GM18526 (cell line): Measurements from ENCODE around the gene NOVA2.

ENCODE experiments used
- POLR2A ChIP-seq: IDR thresholded peaks from 3 replicates; pipeline ENCODE4 v1.6.1; 2011; ENCODE audit not compliant: insufficient read length; ENCODE audit errors: extremely low read depth

NOVA2 gene, protein sequence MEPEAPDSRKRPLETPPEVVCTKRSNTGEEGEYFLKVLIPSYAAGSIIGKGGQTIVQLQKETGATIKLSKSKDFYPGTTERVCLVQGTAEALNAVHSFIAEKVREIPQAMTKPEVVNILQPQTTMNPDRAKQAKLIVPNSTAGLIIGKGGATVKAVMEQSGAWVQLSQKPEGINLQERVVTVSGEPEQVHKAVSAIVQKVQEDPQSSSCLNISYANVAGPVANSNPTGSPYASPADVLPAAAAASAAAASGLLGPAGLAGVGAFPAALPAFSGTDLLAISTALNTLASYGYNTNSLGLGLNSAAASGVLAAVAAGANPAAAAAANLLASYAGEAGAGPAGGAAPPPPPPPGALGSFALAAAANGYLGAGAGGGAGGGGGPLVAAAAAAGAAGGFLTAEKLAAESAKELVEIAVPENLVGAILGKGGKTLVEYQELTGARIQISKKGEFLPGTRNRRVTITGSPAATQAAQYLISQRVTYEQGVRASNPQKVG

DNA sequence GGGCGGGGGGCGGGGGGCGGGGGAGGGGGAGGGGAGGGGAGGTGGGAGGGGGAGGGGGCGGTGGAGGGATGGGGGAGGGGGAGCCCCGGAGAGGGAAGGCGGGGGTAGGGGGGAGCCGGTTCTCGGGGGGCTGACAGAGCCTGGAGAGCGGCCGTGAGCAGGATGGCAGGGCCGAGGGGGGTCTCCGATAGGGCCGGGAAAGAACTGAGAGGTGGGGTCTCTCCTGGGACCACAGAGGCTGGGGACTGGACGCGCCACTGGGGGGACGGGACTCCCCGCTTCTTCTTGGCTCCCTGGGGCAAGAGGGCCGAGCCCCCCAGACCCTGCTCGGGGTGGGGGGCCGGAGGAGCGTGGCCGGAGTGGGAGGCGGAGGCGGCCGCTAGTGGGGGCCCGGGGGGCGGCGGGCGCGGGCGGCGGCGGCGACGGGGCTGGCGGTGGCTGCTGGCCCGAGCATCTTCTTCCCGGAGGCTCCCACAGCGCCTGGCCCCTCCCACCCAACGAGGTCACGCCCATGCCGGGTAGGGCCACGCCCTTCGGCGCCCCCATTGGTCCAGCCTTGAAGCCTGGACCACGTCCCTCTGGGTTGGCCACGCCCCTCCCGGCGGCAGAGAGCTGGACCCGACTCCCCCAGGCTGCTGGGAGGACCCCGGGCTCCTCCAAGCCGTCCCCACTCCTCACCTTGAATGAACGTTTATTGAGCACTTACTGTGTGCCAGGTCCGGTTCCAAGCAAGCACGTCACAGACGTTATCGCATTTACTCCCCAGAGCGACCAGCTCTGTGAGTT lies at the start of gene NOVA2:
Gene NOVA2, minus strand, starts transcription at position 313 of the 786 bp plus-strand sequence. CDS start 514 bp downstream, outside the sequence.
- TF ChIP-seq POLR2A = no peak

DNA sequence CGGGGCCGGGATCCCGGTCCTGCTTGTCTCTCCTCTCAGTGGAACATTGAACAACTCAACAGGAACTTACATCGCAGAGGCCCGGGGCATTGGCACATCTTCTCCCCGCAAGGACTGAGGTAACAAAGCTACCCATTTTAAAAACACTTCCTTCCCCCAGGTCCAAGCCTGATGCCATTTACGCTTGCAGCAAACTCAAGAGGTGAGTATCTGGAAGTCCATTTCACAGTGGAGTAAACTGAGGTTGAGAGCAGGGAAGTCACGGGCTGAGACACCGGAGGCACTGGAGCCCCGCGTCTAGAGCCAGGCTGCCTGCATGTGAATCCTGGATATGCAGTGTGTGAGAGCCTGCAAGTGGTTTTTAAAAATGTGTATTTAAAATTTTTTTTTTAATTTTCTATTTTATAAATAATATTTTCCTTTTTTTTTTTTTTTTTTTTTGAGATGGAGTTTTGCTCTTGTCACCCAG lies 49.7 kb upstream of the NOVA2 start:
- TF ChIP-seq POLR2A = no peak

- no peak for TF ChIP-seq POLR2A
Observed at GRCh38 chr19:46022431-46023310, 49.0 kb upstream of the NOVA2 start, which contains the start of gene PGLYRP1. TSS of gene PGLYRP1 (minus strand) at chr19:46023053. CDS start at chr19:46023021, 32 bp downstream.

- TF ChIP-seq POLR2A = no peak
Observed at GRCh38 chr19:46022061-46022430, 48.4 kb upstream of the NOVA2 start.

- TF ChIP-seq POLR2A = no peak
Observed at GRCh38 chr19:46021531-46022041, 47.9 kb upstream of the NOVA2 start.

- no peak for TF ChIP-seq POLR2A
Observed at GRCh38 chr19:46020819-46021125, 47.1 kb upstream of the NOVA2 start.

GRCh38 chr19:46019270-46019669 lies 45.6 kb upstream of the NOVA2 start:
- TF ChIP-seq POLR2A = no peak

- no peak for TF ChIP-seq POLR2A
Observed at GRCh38 chr19:46018729-46019251, 45.1 kb upstream of the NOVA2 start.

- no peak for TF ChIP-seq POLR2A
Observed at GRCh38 chr19:46017874-46018675, 44.4 kb upstream of the NOVA2 start.

- no peak for TF ChIP-seq POLR2A
Observed at GRCh38 chr19:46017095-46017429, 43.4 kb upstream of the NOVA2 start.

GRCh38 chr19:46016426-46017094 lies 42.9 kb upstream of the NOVA2 start:
- no peak for TF ChIP-seq POLR2A

DNA sequence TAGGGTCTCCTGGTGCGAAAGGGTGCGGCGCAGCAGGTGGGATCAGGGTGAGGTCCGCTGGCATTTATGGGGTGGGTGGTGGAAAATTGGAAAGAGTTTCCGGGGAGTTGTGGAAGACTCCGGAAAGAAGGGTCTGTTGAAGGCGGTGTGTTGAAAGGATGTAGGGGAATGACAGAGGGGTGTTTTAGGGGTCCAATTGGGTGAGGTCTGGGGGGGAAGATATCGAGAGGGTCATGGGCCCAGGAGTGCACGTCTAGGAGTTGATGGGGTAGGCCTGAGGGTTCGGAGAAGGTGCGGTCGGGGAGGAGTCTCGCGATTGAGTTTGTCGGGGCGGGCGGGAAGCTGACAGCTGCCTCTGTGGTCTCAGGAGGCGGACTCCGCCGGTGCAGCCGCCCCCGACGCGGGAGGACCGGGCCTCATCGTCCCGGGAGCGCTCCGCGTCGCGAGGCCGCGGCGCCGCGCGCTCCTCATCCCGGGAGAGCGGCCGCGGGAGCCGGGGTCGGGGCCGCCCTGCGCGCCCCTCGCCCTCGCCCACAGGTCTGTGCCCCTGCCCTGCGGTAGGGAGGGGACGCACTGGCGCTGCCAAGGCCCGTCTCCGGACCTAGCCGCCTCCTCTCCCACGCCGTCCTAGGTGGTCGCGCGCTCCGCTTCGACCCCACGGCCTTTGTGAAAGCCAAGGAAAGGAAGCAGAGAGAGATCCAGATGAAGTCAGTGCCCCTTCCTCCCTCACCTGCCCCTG lies 42.2 kb upstream of the NOVA2 start:
- TF ChIP-seq POLR2A = no peak
